Gastroesophageal sphincter (tissue), 4 donors: ENCODE data around the gene SLC24A3. TPM values are rescaled to one million over a fixed set of nuclear protein-coding genes. Genes with fewer than 3 reads are reported as not detected.

Experiments used
- ATAC-seq: fragments of 150-250 bp; one replicate; pipeline ENCODE4 v1.9.1; 2016; ENCODE audit warnings: mild to moderate bottlenecking, moderate library complexity
- H3K27ac ChIP-seq, 4 donors: fragments of 200-600 bp; sonication (generic) in 3 of 4; 1 replicate in 3 of 4; 2 replicates in 1 of 4; pipeline ENCODE4 v1.5.1; 2016 to 2019
- H3K27me3 ChIP-seq: fragments of 200-600 bp; sonication (generic); one replicate; pipeline ENCODE4 v1.5.1; 2019
- H3K36me3 ChIP-seq, 2 donors: fragments of 200-600 bp; sonication (generic); one replicate each; pipeline ENCODE4 v1.5.1; 2019; ENCODE audit warnings: control low read depth in 1 of 2
- H3K4me1 ChIP-seq, 3 donors: fragments of 200-600 bp; sonication (generic); 1 replicate in 2 of 3; 2 replicates in 1 of 3; pipeline ENCODE4 v1.5.1; 2016 to 2019; ENCODE audit warnings: control low read depth in 2 of 3
- H3K4me3 ChIP-seq, 2 donors: fragments of 200-600 bp; sonication (generic); one replicate each; pipeline ENCODE4 v1.5.1; 2019; ENCODE audit warnings: mild to moderate bottlenecking in 1 of 2, moderate library complexity in 1 of 2
- H3K9me3 ChIP-seq, 3 donors: fragments of 200-600 bp; sonication (generic); one replicate each; pipeline ENCODE4 v1.5.1; 2017 to 2019; ENCODE audit warnings: control low read depth in 2 of 3
- CTCF ChIP-seq, 4 experiments: fragments of 200-600 bp in 2 of 4; fragments of 450-650 bp in 2 of 4; sonication (generic) in 1 of 4; IDR thresholded peaks; one replicate each; pipeline ENCODE4 v1.5.1; 2017 to 2019; ENCODE audit warnings: antibody characterized with exemption in 4 of 4, mild to moderate bottlenecking in 2 of 4, moderate library complexity in 2 of 4
- EP300 ChIP-seq: sonication (generic); formaldehyde crosslinking; IDR thresholded peaks from one replicate; pipeline ENCODE4 v1.6.1; 2017; ENCODE audit warnings: antibody characterized with exemption, mild to moderate bottlenecking
- POLR2A ChIP-seq, 2 donors: fragments of 450-650 bp; IDR thresholded peaks; one replicate each; pipeline ENCODE4 v1.6.1; 2017; ENCODE audit warnings: antibody characterized with exemption in 2 of 2, mild to moderate bottlenecking in 2 of 2, moderate library complexity in 1 of 2
- POLR2AphosphoS5 ChIP-seq: sonication (generic); formaldehyde crosslinking; IDR thresholded peaks from one replicate; pipeline ENCODE4 v1.6.1; 2017; ENCODE audit warnings: antibody characterized with exemption
- WGBS, 2 donors: methylation state at CpG; one replicate each; pipeline ENCODE4 v1.1.5; 2018; ENCODE audit warnings: low coverage in 1 of 2; 5-methylcytosine and 5-hydroxymethylcytosine counted together
- total RNA-seq, 4 donors: library from RNA; depleted of rRNA; stranded (reverse); fragments of >200 nt; gene quantifications; one replicate each; pipeline ENCODE4 v1.1.0, GENCODE V29; 2016

Gene SLC24A3
- total RNA-seq, 4 donors from 2014 or later = 2.7 to 13.5 (median 5.5) TPM

GRCh38 chr20:19562426-19562825 lies 350.0 kb downstream of the SLC24A3 start:
- Histone ChIP-seq H3K4me1 (peaks cover 0 to 39% (median 0%) of the 10 kb centered on the region in 3 donors), H3K27me3 (no peaks in the 10 kb centered on the region), H3K27ac (no peak overlapping the region), H3K9me3 (no peaks in the 10 kb centered on the region), H3K4me3 (no peak overlapping the region), H3K36me3 (no peaks in the 10 kb centered on the region)
- no peak for TF ChIP-seq EP300
- WGBS, 2 donors = 72 to 80% methylated on average over 4 of the region's 4 CpGs
- ATAC-seq = no peak

- 95% methylated on average over 3 of the region's 3 CpGs for WGBS, 2 donors
- H3K4me1 ChIP-seq = peaks cover 0 to 39% (median 0%) of the 10 kb centered on the region in 3 donors
- TF ChIP-seq CTCF (IDR thresholded peaks at IDR 0.05) (no peak), POLR2AphosphoS5 (no peak), POLR2A (IDR thresholded peaks at IDR 0.05) (no peak), EP300 (no peak)
- no peak overlapping the region for H3K4me3 ChIP-seq
- H3K27me3 ChIP-seq = no peaks in the 10 kb centered on the region
- H3K9me3 ChIP-seq = no peaks in the 10 kb centered on the region
- H3K36me3 ChIP-seq = no peaks in the 10 kb centered on the region
- no peak for ATAC-seq
- no peak overlapping the region for H3K27ac ChIP-seq
These were observed 351.8 kb downstream of the SLC24A3 start for GRCh38 chr20:19564261-19564660.

GRCh38 chr20:19565736-19566135 lies 353.3 kb downstream of the SLC24A3 start:
- WGBS, 2 donors = 63 to 83% methylated on average over 2 of the region's 2 CpGs
- no peaks in the 10 kb centered on the region for H3K36me3 ChIP-seq
- no peak for ATAC-seq
- TF ChIP-seq POLR2AphosphoS5 = no peak
- TF ChIP-seq CTCF (IDR thresholded peaks at IDR 0.05) = no peak
- no peak for TF ChIP-seq EP300
- TF ChIP-seq POLR2A (IDR thresholded peaks at IDR 0.05) = no peak
- no peak overlapping the region for H3K4me3 ChIP-seq
- H3K27ac ChIP-seq = no peak overlapping the region
- peaks cover 0 to 39% (median 0%) of the 10 kb centered on the region in 3 donors for H3K4me1 ChIP-seq
- H3K27me3 ChIP-seq = no peaks in the 10 kb centered on the region
- H3K9me3 ChIP-seq = no peaks in the 10 kb centered on the region

- Histone ChIP-seq H3K4me3 (no peak overlapping the region), H3K9me3 (no peaks in the 10 kb centered on the region), H3K4me1 (peaks cover 0 to 37% (median 0%) of the 10 kb centered on the region in 3 donors), H3K27ac (no peak overlapping the region), H3K27me3 (no peaks in the 10 kb centered on the region), H3K36me3 (no peaks in the 10 kb centered on the region)
- TF ChIP-seq EP300 (no peak), POLR2AphosphoS5 (no peak), POLR2A (IDR thresholded peaks at IDR 0.05) (no peak), CTCF (IDR thresholded peaks at IDR 0.05) (no peak)
- no peak for ATAC-seq
- 80 to 100% methylated on average over 1 to 2 of the region's 3 CpGs for WGBS, 2 donors
These were observed 353.9 kb downstream of the SLC24A3 start for GRCh38 chr20:19566226-19566945.

GRCh38 chr20:19568128-19568527 lies 355.7 kb downstream of the SLC24A3 start:
- Histone ChIP-seq H3K4me1 (peaks cover 0 to 20% (median 0%) of the 10 kb centered on the region in 3 donors), H3K27me3 (no peaks in the 10 kb centered on the region), H3K4me3 (no peak overlapping the region), H3K27ac (no peak overlapping the region), H3K9me3 (no peaks in the 10 kb centered on the region), H3K36me3 (no peaks in the 10 kb centered on the region)
- ATAC-seq = no peak
- TF ChIP-seq POLR2A (IDR thresholded peaks at IDR 0.05) (no peak), POLR2AphosphoS5 (no peak), CTCF (IDR thresholded peaks at IDR 0.05) (no peak), EP300 (no peak)
- whole genome bisulfite sequencing, 2 donors = 87 to 100% methylated on average over 2 of the region's 2 CpGs
